Right renal pelvis (tissue), 4 donors: ENCODE data around the gene NEK11. TPM values are rescaled to one million over a fixed set of nuclear protein-coding genes. Genes with fewer than 3 reads are reported as not detected.

Source experiments
- DNase-seq, 4 donors: peaks; one replicate each; pipeline ENCODE4 v3.0.0-alpha.2; 2013; ENCODE audit warnings: low read depth in 4 of 4, low spot score in 3 of 4, missing footprints in 1 of 4
- polyA plus RNA-seq, 4 donors: library from polyadenylated mRNA; unstranded; fragments of 120-200 nt; gene quantifications; one replicate each; pipeline ENCODE4 v1.2.1, GENCODE V29; 2013; ENCODE audit not compliant: insufficient read length in 4 of 4

NEK11 gene
- polyA plus RNA-seq, 4 donors: 17.1 to 23.7 (median 20.8) TPM

GRCh38 chr3:131218196-131218595 lies 191.5 kb downstream of the NEK11 start:
- no peak for DNase-seq

GRCh38 chr3:131221731-131222130 lies 195.1 kb downstream of the NEK11 start:
- DNase-seq: no peak

GRCh38 chr3:131222599-131222998 lies 195.9 kb downstream of the NEK11 start:
- no peak for DNase-seq

- DNase-seq: no peak
Observed at GRCh38 chr3:131223373-131224289, 197.0 kb downstream of the NEK11 start.

- no peak for DNase-seq
Observed at GRCh38 chr3:131224886-131225550, 198.3 kb downstream of the NEK11 start.

- no peak for DNase-seq
Observed at GRCh38 chr3:131228522-131228921, 201.8 kb downstream of the NEK11 start.

GRCh38 chr3:131231710-131232389 lies 205.2 kb downstream of the NEK11 start:
- DNase-seq: no peak

GRCh38 chr3:131232711-131233267 lies 206.1 kb downstream of the NEK11 start:
- no peak for DNase-seq

- no peak for DNase-seq
Observed at GRCh38 chr3:131233900-131234668, 207.4 kb downstream of the NEK11 start.

GRCh38 chr3:131236421-131236820 lies 209.7 kb downstream of the NEK11 start:
- DNase-seq: no peak

- no peak for DNase-seq
Observed at GRCh38 chr3:131238496-131238895, 211.8 kb downstream of the NEK11 start.

GRCh38 chr3:131239267-131239666 lies 212.6 kb downstream of the NEK11 start:
- DNase-seq: no peak

- DNase-seq: no peak
Observed at GRCh38 chr3:131242201-131242600, 215.5 kb downstream of the NEK11 start.

GRCh38 chr3:131250466-131250865 lies 223.8 kb downstream of the NEK11 start:
- no peak for DNase-seq

GRCh38 chr3:131260525-131260924 lies 233.8 kb downstream of the NEK11 start:
- DNase-seq: no peak

GRCh38 chr3:131261104-131261503 lies 234.4 kb downstream of the NEK11 start:
- DNase-seq: no peak

- no peak for DNase-seq
Observed at GRCh38 chr3:131275556-131275955, 248.9 kb downstream of the NEK11 start.

GRCh38 chr3:131277836-131278497 lies 251.3 kb downstream of the NEK11 start:
- DNase-seq: no peak

GRCh38 chr3:131279577-131279976 lies 252.9 kb downstream of the NEK11 start:
- DNase-seq: no peak

GRCh38 chr3:131282379-131282778 lies 255.7 kb downstream of the NEK11 start:
- DNase-seq: no peak
